ENCODE results near the gene PTPRN2.

PTPRN2 gene

DNA sequence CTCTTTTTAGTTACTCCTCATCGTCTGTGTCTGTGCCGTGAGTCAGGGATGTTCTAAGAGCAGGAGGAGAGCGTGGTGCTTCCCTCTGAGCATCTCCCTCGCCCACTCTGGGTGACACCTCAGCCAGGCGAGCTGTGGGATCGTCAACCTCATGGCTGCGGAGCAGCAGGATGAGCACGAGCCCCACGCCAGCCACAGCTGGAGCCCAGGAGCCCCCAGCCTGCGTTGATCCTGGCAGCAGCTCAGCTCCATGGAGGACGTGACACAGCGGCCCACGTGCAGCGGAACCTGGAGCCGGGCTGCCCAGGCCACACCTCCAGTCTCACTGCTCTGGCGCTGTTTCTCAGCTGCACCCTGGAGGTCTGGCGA, 512.0 kb downstream of the PTPRN2 start:
- TF ChIP-seq CTCF (IDR thresholded peaks at IDR 0.05; ENCODE audit: insufficient read depth, low read length, missing control alignments): no peak
- POLR2A ChIA-PET: no interaction called here
- H3K4me3 ChIP-seq (ENCODE audit: low read depth, low read length): no peak overlapping the region
- CTCF ChIA-PET: no interaction called here
- DNase-seq (ENCODE audit: low read depth, low spot score): no peak

DNA sequence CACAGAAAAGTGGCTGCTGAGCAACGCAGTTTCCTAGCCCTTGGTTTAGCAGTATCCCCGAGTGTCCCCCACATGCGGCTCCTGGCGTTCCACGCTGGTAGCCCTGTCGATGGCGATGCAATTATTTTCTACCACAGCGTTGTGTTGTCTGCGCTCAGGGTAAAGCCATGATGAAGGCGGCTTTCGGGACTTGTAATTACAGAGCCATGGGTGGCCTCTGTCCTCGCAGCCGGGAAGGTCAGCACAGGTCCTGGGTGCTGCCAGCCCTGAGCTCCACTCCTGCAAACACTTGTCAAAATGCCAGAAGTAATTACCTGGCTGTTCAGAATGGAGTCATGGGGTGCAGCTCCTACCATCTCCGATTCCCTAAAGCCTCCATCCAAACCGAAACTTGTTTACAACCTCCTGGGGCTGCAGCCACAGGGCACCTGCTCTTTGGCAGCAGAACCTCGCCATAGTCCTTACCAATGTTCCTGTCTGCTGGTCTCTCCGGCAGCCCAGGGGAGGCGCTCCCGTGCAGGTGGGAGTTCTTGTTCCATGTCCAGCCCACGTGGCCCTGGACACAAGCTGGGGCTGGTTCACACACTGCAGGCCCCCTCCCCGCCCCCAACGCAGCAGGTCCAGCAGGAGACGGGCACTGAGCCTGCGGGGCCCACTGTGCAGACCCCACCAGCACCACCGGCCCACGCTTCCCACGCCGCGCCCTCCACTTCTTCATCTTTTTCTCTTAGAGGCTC, 512.6 kb downstream of the PTPRN2 start:
- H3K4me3 ChIP-seq (ENCODE audit: low read depth, low read length): no peak overlapping the region
- DNase-seq (ENCODE audit: low read depth, low spot score): no peak
- no peak for TF ChIP-seq CTCF (IDR thresholded peaks at IDR 0.05; ENCODE audit: insufficient read depth, low read length, missing control alignments)
- ChIA-PET CTCF (no interaction called here), POLR2A (no interaction called here)

DNA sequence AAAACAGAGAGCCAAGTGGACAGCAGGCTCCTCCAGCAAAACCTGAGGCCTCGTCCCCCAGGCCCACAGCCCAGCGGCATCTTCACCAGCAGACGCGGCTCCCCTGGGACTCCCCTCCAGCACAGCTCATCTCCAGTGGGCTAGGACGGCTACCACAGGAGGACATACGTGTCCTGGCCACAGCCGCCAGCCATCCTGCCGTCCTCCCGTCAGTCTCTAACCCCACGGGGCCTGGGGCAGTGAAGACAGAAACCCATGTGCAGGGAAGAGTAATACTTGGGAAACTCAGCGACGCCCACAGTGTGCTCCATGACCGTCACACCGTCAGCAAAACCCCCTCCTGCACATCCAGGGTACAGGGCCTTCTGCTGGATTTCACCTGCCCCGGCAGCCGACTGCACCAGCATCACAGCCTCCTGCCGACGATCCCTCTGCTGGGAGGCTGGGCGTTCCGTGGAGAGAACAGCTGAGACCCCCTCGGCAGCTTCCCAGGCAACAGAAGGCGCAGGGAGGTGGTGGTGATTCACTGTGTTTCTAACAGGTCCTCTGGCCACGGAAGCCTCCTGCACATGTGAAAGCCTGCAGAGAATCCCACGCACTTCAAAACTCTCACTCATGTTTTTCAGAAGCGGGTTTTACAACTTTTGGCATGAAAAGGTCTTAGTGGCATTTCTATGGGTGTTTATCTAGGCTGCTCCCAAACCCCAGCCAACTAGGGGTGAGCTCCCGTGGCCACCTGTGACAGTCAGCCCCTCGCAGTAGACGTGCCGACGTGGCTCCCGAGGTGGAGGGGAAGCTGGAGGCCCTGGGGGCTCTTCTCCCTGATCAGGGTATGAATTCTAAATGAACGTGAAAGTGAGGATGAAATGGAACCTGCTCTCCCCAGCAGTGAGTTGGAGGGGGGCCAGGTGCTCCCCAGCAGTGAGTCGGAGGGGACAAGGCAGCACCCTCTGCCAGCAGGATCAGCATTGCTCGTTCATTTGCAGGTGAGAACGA, 513.5 kb downstream of the PTPRN2 start:
- POLR2A ChIA-PET: no interaction called here
- no peak for TF ChIP-seq CTCF (IDR thresholded peaks at IDR 0.05; ENCODE audit: insufficient read depth, low read length, missing control alignments)

DNA sequence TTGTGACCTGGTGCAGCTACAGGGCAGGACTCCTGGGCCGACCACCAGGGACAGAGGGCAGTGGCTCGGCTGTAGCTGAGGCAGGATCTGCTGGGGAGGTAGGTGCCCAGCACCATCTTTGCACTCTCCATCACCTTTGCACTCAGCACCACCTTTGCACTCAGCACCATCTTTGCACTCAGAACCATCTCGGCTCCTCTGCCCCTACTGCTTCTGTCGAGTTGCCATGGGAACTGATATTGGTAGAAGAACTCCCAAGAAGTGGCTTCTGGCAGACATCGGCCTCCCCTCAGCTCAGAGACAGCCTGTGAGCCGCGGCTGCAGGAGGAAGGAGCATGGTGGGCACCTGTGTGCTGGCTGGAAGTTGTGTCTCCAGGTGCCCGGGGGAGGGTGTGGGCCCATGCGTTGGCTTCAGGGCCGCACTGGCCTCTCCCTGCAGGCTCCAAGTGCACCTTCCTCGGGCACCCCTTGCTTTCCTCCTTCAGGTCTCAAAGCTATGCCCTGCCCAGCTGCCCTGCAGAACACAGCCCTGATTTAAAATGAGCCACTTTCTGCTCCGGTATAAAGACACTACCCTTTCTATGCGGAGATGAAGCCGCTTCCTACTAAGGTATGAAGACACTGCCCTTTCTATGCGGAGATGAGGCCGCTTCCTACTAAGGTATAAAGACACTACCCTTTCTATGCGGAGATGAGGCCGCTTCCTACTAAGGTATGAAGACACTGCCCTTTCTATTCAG, 514.5 kb downstream of the PTPRN2 start:
- CTCF ChIA-PET: no interaction called here
- DNase-seq (ENCODE audit: low read depth, low spot score): no peak
- H3K4me3 ChIP-seq (ENCODE audit: low read depth, low read length): no peak overlapping the region
- POLR2A ChIA-PET: no interaction called here
- no peak for TF ChIP-seq CTCF (IDR thresholded peaks at IDR 0.05; ENCODE audit: insufficient read depth, low read length, missing control alignments)

More for the DNA sequence above, 513.5 kb downstream of the PTPRN2 start:
- H3K4me3 ChIP-seq (ENCODE audit: low read depth, low read length): no peak overlapping the region
- CTCF ChIA-PET: no interaction called here
- no peak for DNase-seq (ENCODE audit: low read depth, low spot score)

DNA sequence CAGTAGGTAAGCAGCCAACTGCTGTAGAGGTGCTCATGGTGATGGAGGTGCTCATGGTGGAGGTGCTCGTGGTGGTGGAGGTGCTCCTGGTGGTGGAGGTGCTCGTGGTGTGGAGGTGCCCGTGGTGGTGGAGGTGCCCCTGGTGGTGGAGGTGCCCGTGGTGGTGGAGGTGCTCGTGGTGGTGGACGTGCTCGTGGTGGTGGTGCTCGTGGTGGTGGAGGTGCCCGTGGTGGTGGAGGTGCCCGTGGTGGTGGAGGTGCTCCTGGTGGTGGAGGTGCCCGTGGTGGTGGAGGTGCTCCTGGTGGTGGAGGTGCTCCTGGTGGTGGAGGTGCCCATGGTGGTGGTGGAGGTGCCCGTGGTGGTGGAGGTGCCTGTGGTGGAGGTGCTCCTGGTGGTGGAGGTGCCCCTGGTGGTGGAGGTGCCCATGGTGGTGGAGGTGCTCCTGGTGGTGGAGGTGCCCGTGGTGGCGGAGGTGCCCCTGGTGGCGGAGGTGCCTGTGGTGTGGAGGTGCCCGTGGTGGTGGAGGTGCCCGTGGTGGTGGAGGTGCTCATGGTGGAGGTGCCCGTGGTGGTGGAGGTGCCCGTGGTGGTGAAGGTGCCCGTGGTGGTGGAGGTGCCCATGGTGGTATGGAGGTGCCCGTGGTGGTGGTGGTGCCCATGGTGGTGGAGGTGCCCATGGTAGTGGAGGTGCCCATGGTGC, 517.3 kb downstream of the PTPRN2 start:
- ChIA-PET CTCF (no interaction called here), POLR2A (no interaction called here)

More for the DNA sequence above, 517.3 kb downstream of the PTPRN2 start:
- no peak for DNase-seq (ENCODE audit: low read depth, low spot score)
- TF ChIP-seq CTCF (IDR thresholded peaks at IDR 0.05; ENCODE audit: insufficient read depth, low read length, missing control alignments): no peak
- no peak overlapping the region for H3K4me3 ChIP-seq (ENCODE audit: low read depth, low read length)

Data from AG04449 (cell line).